GM12878 (cell line): ENCODE measurements around the gene KCNMB4. TPM values are rescaled to one million over a fixed set of nuclear protein-coding genes. Genes with fewer than 3 reads are reported as not detected.

Source experiments
- ATAC-seq: fragments of 200-7000 bp; cut with Tn5 transposase; 3 replicates; pipeline ENCODE4 v1.9.1; 2020; ENCODE audit warnings: mild to moderate bottlenecking, moderate library complexity
- BruUV-seq: library from RNA; stranded (reverse); fragments of 400-500 nt; replicated peaks from 2 replicates; lab custom pipeline; 2021; lab: Mats Ljungman, UMichigan
- CTCF ChIA-PET: fragments of 300-600 bp; sonication (Branson Sonifier 250); formaldehyde crosslinking; extraction: SDS; loops from one replicate; lab custom pipeline; 2021; ENCODE audit warnings: inconsistent platforms; lab: Yijun Ruan, JAX
- POLR2A ChIA-PET: fragments of 350-600 bp; formaldehyde crosslinking; extraction: SDS; loops from one replicate; lab custom pipeline; 2021; ENCODE audit warnings: inconsistent platforms; lab: Charles Lee
- RAD21 ChIA-PET: fragments of 300-600 bp; sonication (Branson Sonifier 250); formaldehyde crosslinking; loops from one replicate; lab custom pipeline; 2023; ENCODE audit warnings: antibody characterized with exemption; ENCODE audit not compliant: unreplicated experiment; lab: Charles Lee
- SMC1A ChIA-PET: fragments of 300-600 bp; sonication (Branson Sonifier 250); formaldehyde crosslinking; loops from one replicate; lab custom pipeline; 2023; ENCODE audit not compliant: unreplicated experiment, uncharacterized antibody; lab: Charles Lee
- DNase-seq: peaks from one replicate; pipeline ENCODE4 v3.0.0-alpha.2; 2011; ENCODE audit warnings: low read depth, low spot score
- FAIRE-seq: peaks from 3 replicates; lab custom pipeline; 2011; peaks lifted over from hg19 to GRCh38; lab: Jason Lieb, UNC
- H2AFZ ChIP-seq: 2 replicates; pipeline ENCODE4 v1.6.0; 2011; ENCODE audit warnings: low read depth, low read length, control low read depth; ENCODE audit not compliant: control insufficient read depth
- H3K27ac ChIP-seq: 2 replicates; pipeline ENCODE4 v1.5.1; 2011; ENCODE audit warnings: control low read depth; ENCODE audit not compliant: control insufficient read depth, insufficient read depth
- H3K27me3 ChIP-seq, 2 experiments: replicated peaks in 1 of 2; 2 replicates each; pipeline versions ENCODE4 v1.6.0 to v1.6.1; 2011; ENCODE audit warnings: low read length in 1 of 2; ENCODE audit not compliant: control insufficient read depth in 2 of 2, insufficient read depth in 2 of 2
- H3K36me3 ChIP-seq, 2 experiments: 2 replicates each; pipeline ENCODE4 v1.5.1; 2011; ENCODE audit warnings: low read length in 1 of 2; ENCODE audit not compliant: control insufficient read depth in 2 of 2, insufficient read depth in 2 of 2
- H3K4me1 ChIP-seq: 2 replicates; pipeline ENCODE4 v1.6.1; 2011; ENCODE audit warnings: mild to moderate bottlenecking, low read length, moderate library complexity, mixed read lengths; ENCODE audit not compliant: control insufficient read depth, insufficient read depth
- H3K4me2 ChIP-seq: 2 replicates; pipeline ENCODE4 v1.6.0; 2011; ENCODE audit warnings: control low read depth; ENCODE audit not compliant: control insufficient read depth, insufficient read depth
- H3K4me3 ChIP-seq: fragments of 200-600 bp; sonication (generic); 2 replicates; pipeline ENCODE4 v1.5.1; 2016
- H3K79me2 ChIP-seq: 2 replicates; pipeline ENCODE4 v1.6.0; 2011; ENCODE audit warnings: low read length; ENCODE audit not compliant: control insufficient read depth, insufficient read depth
- H3K9ac ChIP-seq: 2 replicates; pipeline ENCODE4 v1.8.0; 2011; ENCODE audit warnings: low read length, control low read depth, mixed read lengths; ENCODE audit not compliant: control insufficient read depth, insufficient read depth
- H3K9me3 ChIP-seq: replicated peaks from 3 replicates; pipeline ENCODE4 v1.5.1; 2011; ENCODE audit warnings: mild to moderate bottlenecking, low read length; ENCODE audit not compliant: control insufficient read depth, insufficient read depth
- H4K20me1 ChIP-seq: 2 replicates; pipeline ENCODE4 v1.6.0; 2011; ENCODE audit not compliant: control insufficient read depth, insufficient read depth
- CREB1 ChIP-seq: IDR thresholded peaks from 2 replicates; pipeline ENCODE4 v1.6.1; 2012; ENCODE audit warnings: low read depth, mild to moderate bottlenecking, inconsistent platforms
- KAT2A ChIP-seq: conservative IDR thresholded peaks from 2 replicates; pipeline ENCODE4 v1.6.1; 2011; ENCODE audit warnings: low read depth, low read length; ENCODE audit not compliant: control insufficient read depth
- NR2F1 ChIP-seq: fragments of 450-650 bp; conservative IDR thresholded peaks from 2 replicates; pipeline ENCODE4 v1.6.1; 2017; ENCODE audit warnings: mild to moderate bottlenecking
- SIX5 ChIP-seq: IDR thresholded peaks from 2 replicates; pipeline ENCODE4 v1.6.1; 2011; ENCODE audit warnings: mild to moderate bottlenecking, low read depth, low read length, moderate library complexity; ENCODE audit not compliant: severe bottlenecking
- STAT3 ChIP-seq: IDR thresholded peaks from 2 replicates; pipeline ENCODE4 v1.6.1; 2011; ENCODE audit warnings: low read depth, low read length, improper control_type of control experiment
- SUPT20H ChIP-seq: IDR thresholded peaks from 2 replicates; pipeline ENCODE4 v1.6.1; 2011; ENCODE audit warnings: low read depth, mild to moderate bottlenecking, low read length, moderate library complexity, borderline replicate concordance; ENCODE audit not compliant: control insufficient read depth
- TAF1 ChIP-seq: IDR thresholded peaks from 2 replicates; pipeline ENCODE4 v1.6.1; 2011; ENCODE audit warnings: mild to moderate bottlenecking, low read depth, low read length, borderline replicate concordance
- ZNF207 ChIP-seq: fragments of 450-650 bp; IDR thresholded peaks from 2 replicates; pipeline ENCODE4 v1.6.1; 2014; ENCODE audit warnings: antibody characterized with exemption, mild to moderate bottlenecking, borderline replicate concordance
- WGBS: methylation state at CpG from one replicate; pipeline ENCODE4 v1.1.6; 2016; ENCODE audit warnings: low lambda C conversion rate; ENCODE audit not compliant: insufficient replicate concordance, insufficient coverage; ENCODE audit errors: missing lambda C conversion rate; 5-methylcytosine and 5-hydroxymethylcytosine counted together
- in situ Hi-C: fragments of 300-500 bp; cut with MboI; formaldehyde crosslinking; loops from 9 replicates; pipeline ENCODE4 v1.14.3; 2018; ENCODE audit warnings: mixed read lengths
- intact Hi-C: fragments of 100-400 bp; cut with micrococcal nuclease; formaldehyde crosslinking; loops from one replicate; pipeline ENCODE4 v1.14.2; 2022; ENCODE audit not compliant: unreplicated experiment
- polyA plus RNA-seq, 11 experiments: library from polyadenylated mRNA; depleted of rRNA in 4 of 11; unstranded in 6 of 11; stranded (reverse) in 5 of 11; fragments of >200 nt; fragmentation: Nextera tagmentation in 4 of 11; fragmentation: Illumina TruSeq in 1 of 11; extraction: Ambion mirVana in 4 of 11; extraction: Trizol in 1 of 11; gene quantifications; 1 replicate in 1 of 11; 2 replicates in 10 of 11; pipeline versions ENCODE4 v1.2.1 to v1.2.3, GENCODE V29; 2011 to 2016; ENCODE audit warnings: inconsistent platforms in 2 of 11, missing spikeins in 2 of 11, low read depth in 1 of 11
- total RNA-seq, 4 experiments: library from RNA; depleted of rRNA in 3 of 4; stranded (reverse); fragments of >200 nt in 3 of 4; fragmentation: Illumina TruSeq in 1 of 4; extraction: Trizol in 1 of 4; gene quantifications; 2 replicates each; pipeline versions ENCODE4 v1.2.1 to v1.2.3, GENCODE V29; 2013 to 2021
- TF ChIP-seq, protein P1 (sequence below): fragments of 450-650 bp; conservative IDR thresholded peaks from 2 replicates; pipeline ENCODE4 v1.6.1; 2017; ENCODE audit warnings: mild to moderate bottlenecking, moderate library complexity
- TF ChIP-seq, protein P2 (sequence below): IDR thresholded peaks from 2 replicates; pipeline ENCODE4 v1.6.1; 2011; ENCODE audit warnings: borderline replicate concordance, low read depth, mild to moderate bottlenecking, moderate library complexity, low read length; ENCODE audit not compliant: insufficient read depth, poor library complexity, severe bottlenecking
- TF ChIP-seq, protein P3 (sequence below): fragments of 450-650 bp; formaldehyde crosslinking; IDR thresholded peaks from 2 replicates; pipeline ENCODE4 v1.4.0; 2022; ENCODE audit warnings: mild to moderate bottlenecking, moderate library complexity

KCNMB4 gene
- total and polyA plus RNA-seq, 10 of the 15 experiments (the other 5 are each of a cell fraction or from before 2014, with no cell fraction given) = 0.06 to 0.37 (median 0.16) TPM; not detected in 2

DNA sequence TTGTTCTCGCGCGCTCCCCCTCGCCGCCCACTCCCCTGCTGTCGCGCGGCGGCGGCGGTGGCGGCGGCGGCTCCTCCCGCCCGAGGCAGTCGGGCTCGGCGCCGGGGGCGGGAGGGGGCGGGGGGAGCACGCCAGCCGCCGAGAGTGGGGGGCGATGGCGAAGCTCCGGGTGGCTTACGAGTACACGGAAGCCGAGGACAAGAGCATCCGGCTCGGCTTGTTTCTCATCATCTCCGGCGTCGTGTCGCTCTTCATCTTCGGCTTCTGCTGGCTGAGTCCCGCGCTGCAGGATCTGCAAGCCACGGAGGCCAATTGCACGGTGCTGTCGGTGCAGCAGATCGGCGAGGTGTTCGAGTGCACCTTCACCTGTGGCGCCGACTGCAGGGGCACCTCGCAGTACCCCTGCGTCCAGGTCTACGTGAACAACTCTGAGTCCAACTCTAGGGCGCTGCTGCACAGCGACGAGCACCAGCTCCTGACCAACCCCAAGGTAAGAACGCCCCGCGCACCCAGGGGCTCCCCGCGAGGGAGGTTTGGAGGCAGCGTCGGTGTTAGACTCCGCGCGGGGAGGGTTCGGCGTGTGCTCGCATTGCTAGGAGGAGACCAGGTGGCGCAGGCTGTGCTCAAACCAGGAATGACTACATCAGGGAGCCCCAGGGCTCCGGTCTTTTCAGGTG lies 629 bp downstream of the KCNMB4 start (continued):
- TF ChIP-seq CREB1 (peak; percentile 29; the same call in 1 of the 2 replicates), SIX5 (no peak), TAF1 (no peak)
- TF ChIP-seq, protein P1, sequence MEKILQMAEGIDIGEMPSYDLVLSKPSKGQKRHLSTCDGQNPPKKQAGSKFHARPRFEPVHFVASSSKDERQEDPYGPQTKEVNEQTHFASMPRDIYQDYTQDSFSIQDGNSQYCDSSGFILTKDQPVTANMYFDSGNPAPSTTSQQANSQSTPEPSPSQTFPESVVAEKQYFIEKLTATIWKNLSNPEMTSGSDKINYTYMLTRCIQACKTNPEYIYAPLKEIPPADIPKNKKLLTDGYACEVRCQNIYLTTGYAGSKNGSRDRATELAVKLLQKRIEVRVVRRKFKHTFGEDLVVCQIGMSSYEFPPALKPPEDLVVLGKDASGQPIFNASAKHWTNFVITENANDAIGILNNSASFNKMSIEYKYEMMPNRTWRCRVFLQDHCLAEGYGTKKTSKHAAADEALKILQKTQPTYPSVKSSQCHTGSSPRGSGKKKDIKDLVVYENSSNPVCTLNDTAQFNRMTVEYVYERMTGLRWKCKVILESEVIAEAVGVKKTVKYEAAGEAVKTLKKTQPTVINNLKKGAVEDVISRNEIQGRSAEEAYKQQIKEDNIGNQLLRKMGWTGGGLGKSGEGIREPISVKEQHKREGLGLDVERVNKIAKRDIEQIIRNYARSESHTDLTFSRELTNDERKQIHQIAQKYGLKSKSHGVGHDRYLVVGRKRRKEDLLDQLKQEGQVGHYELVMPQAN = no peak

DNA sequence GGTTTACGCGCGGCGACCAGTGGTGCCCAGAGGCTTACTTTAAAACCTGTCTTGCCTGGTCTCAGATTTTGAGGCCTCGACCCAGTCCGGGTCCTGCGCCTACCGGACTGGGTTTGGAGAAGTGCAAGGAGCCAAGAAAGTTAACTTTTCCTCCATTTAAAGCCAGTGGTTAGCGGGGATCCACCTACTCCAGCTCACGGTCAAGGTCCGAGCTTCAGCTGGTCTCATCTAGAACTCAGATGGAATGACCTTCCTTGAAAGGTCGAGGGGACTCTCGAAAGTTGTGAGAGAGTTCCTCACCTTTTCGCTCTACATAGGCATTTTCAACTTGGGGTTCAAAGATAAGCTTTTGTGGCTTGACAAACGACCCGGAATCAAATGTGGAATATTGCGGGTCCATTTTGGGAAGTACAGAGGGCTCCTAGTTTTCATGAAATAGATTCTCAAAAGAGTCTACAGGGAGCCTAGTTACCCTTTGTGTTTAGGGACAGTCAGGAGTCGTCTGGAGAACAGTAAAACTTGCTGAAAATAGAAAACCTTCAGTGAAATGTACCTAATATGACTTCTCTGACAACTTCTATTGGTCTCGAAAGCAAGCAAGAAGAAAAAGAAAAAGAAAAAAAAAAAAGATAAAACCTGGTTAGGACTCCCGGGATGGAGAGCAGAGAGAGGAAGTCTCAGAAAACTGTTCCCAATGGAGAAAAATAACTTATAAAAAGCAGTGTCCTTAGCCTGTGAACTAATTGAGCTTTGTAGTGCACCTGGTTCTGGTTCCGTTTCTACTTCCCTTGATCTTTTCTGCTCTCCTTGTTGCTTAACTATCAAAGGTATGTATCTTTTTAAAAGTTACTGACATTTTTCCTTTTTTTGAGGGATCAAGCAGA lies 1.4 kb downstream of the KCNMB4 start:
- RAD21 ChIA-PET = interaction anchor here (1.3 kb wide), 1 partner anchor 12 kb away, joined by 3 read pairs; no protein-coding TSS in a partner anchor
- DNase-seq = no peak
- TF ChIP-seq KAT2A = no peak
- TF ChIP-seq, protein P2, sequence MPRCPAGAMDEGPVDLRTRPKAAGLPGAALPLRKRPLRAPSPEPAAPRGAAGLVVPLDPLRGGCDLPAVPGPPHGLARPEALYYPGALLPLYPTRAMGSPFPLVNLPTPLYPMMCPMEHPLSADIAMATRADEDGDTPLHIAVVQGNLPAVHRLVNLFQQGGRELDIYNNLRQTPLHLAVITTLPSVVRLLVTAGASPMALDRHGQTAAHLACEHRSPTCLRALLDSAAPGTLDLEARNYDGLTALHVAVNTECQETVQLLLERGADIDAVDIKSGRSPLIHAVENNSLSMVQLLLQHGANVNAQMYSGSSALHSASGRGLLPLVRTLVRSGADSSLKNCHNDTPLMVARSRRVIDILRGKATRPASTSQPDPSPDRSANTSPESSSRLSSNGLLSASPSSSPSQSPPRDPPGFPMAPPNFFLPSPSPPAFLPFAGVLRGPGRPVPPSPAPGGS = no peak
- no peak for TF ChIP-seq ZNF207
- 0 out of 2 replicates have a peak, but pooled peaks have one; percentile 23 for TF ChIP-seq NR2F1
- no peak for TF ChIP-seq STAT3
- TF ChIP-seq SUPT20H = no peak
- TF ChIP-seq, protein P3, sequence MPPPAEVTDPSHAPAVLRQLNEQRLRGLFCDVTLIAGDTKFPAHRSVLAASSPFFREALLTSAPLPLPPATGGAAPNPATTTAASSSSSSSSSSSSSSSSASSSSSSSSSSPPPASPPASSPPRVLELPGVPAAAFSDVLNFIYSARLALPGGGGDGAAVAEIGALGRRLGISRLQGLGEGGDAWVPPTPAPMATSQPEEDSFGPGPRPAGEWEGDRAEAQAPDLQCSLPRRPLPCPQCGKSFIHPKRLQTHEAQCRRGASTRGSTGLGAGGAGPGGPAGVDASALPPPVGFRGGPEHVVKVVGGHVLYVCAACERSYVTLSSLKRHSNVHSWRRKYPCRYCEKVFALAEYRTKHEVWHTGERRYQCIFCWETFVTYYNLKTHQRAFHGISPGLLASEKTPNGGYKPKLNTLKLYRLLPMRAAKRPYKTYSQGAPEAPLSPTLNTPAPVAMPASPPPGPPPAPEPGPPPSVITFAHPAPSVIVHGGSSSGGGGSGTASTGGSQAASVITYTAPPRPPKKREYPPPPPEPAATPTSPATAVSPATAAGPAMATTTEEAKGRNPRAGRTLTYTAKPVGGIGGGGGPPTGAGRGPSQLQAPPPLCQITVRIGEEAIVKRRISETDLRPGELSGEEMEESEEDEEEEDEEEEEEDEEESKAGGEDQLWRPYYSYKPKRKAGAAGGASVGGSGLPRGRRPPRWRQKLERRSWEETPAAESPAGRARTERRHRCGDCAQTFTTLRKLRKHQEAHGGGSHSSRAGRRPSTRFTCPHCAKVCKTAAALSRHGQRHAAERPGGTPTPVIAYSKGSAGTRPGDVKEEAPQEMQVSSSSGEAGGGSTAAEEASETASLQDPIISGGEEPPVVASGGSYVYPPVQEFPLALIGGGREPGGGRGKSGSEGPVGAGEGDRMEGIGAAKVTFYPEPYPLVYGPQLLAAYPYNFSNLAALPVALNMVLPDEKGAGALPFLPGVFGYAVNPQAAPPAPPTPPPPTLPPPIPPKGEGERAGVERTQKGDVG = no peak
- H3K4me3 ChIP-seq = peak overlapping the region; percentile 66; the same call in 1 of the 2 replicates
- in situ Hi-C loops = no loop called here
- no TSS peak for BruUV-seq
- H3K27me3 ChIP-seq = peaks cover 5 to 18% of the 10 kb centered on the region in 2 experiments
- ATAC-seq = no peak
- CTCF ChIA-PET = no interaction called here
- no peaks in the 10 kb centered on the region for H4K20me1 ChIP-seq
- no peaks in the 10 kb centered on the region for H3K36me3 ChIP-seq
- peak overlapping the region; percentile 85 for H3K4me2 ChIP-seq
- H2AFZ ChIP-seq = peak overlapping the region; percentile 64
- WGBS = 10% methylated on average over 20 of the region's 21 CpGs
- peaks cover 15% of the 10 kb centered on the region for H3K4me1 ChIP-seq
- FAIRE-seq = no peak
- intact Hi-C loops = loop anchor here (5.0 kb wide), 1 partner anchor 125 kb away; the partner anchor contains the start of gene CNOT2
- H3K79me2 ChIP-seq = no peaks in the 10 kb centered on the region
- H3K9me3 ChIP-seq = no peaks in the 10 kb centered on the region
- H3K27ac ChIP-seq = no peak overlapping the region
- POLR2A ChIA-PET = interaction anchor here (0.7 kb wide), 1 partner anchor 123 kb away, joined by 3 read pairs; no protein-coding TSS in a partner anchor
- H3K9ac ChIP-seq = no peak overlapping the region
- SMC1A ChIA-PET = interaction anchor here (0.7 to 1.7 kb wide), 7 partner anchors 11 to 122 kb away, joined by 3 to 5 read pairs (median 3); no protein-coding TSS in a partner anchor
